GM12873 (cell line): Measurements from ENCODE around the gene RASSF10.

ENCODE experiments used
- TF ChIP-seq, protein P1 (sequence below): IDR thresholded peaks from 2 replicates; pipeline ENCODE4 v1.5.1; 2012; ENCODE audit warnings: low read depth, mild to moderate bottlenecking, moderate library complexity, low read length, control low read depth; ENCODE audit not compliant: insufficient read depth; ENCODE audit errors: missing control alignments

Gene RASSF10

DNA sequence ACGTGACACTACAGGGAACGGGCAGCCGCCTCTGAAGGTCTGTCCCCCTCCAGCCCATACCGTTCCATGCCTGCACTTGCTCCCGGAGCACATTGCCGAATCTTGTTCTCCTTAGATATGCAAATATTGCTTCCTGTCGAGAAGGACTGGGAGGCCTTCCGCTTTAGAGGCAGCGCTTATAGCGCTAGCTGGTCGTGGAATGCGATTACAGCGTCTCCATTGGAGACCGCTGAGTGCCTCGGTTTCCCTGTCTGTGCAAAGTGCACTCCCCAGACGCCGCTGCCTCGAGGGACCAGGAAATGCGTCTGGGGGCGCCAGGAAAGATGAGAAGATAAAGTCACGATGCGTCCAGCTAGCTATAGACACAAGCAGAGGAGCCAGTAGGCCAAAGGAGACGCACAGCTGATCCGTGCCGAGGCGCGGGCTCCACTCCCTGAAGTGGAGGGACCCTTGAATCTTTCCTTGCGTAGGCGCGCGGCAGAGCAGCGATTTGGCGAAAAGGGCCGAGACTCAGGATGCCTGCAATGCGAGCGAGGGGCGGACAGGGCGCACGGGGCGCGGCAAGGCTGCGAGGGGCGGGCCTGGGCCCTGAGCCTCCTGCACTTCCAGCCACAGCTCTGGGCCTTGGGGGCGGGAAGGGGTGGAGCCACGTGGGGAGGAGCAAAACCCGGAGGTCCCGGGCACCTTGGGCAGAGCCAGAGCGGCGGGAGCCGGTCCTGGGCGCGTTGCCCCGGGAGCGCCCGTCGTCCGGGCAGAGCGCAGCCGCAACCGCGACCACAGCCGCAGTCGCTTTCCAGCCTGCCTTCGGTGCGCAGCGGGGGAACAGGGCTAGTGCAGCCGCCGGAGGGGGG is at the start of gene RASSF10:
RASSF10 (plus strand) TSS at position 692 of the 851 bp plus-strand sequence. CDS start 261 bp downstream, outside the sequence.
- TF ChIP-seq, protein P1, sequence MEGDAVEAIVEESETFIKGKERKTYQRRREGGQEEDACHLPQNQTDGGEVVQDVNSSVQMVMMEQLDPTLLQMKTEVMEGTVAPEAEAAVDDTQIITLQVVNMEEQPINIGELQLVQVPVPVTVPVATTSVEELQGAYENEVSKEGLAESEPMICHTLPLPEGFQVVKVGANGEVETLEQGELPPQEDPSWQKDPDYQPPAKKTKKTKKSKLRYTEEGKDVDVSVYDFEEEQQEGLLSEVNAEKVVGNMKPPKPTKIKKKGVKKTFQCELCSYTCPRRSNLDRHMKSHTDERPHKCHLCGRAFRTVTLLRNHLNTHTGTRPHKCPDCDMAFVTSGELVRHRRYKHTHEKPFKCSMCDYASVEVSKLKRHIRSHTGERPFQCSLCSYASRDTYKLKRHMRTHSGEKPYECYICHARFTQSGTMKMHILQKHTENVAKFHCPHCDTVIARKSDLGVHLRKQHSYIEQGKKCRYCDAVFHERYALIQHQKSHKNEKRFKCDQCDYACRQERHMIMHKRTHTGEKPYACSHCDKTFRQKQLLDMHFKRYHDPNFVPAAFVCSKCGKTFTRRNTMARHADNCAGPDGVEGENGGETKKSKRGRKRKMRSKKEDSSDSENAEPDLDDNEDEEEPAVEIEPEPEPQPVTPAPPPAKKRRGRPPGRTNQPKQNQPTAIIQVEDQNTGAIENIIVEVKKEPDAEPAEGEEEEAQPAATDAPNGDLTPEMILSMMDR: no peak

DNA sequence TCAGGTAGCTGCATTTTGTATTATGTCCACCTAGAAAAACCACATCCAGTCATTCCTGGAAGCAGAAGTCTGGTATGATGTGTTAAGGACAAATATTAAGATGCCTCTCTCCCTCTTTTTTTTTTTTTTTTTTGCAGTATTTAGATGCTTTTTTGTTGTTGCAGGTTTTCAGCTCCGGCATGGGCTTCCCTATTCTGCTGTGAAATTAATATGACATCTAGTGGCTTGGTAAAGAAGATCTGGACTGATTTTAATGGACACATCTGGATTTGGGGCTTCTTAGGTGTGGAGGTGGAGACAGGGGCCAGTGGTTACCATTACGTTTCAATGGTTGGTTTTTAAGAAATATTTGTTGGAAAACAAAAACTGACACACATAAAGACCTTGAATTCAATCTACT is 47.5 kb upstream of the RASSF10 start:
- TF ChIP-seq, protein P1: no peak

GRCh38 chr11:12962306-12962705 is 46.8 kb upstream of the RASSF10 start:
- TF ChIP-seq, protein P1: no peak

DNA sequence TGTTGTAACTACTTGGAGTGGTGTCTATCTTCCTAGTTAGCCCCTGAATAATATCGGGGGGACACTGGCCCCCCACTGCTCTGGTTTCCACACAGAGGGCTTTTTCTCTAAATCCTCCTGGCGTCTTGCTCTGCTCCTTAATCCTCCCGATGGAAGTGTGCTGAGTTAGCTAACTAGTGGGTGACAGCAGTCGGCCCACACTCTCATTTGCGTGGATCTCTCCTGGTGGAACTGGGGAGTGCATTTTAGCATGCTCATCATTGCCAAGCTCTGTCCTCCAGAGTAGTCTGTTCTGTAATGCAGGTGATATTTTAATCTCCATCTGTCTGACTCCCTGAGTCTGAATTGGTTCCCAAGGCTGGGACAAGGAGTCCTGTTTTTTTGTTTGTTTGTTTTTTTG is 46.1 kb upstream of the RASSF10 start:
- TF ChIP-seq, protein P1: no peak

- TF ChIP-seq, protein P1: peak; percentile 78
Observed at GRCh38 chr11:12963792-12964536, 45.2 kb upstream of the RASSF10 start.

DNA sequence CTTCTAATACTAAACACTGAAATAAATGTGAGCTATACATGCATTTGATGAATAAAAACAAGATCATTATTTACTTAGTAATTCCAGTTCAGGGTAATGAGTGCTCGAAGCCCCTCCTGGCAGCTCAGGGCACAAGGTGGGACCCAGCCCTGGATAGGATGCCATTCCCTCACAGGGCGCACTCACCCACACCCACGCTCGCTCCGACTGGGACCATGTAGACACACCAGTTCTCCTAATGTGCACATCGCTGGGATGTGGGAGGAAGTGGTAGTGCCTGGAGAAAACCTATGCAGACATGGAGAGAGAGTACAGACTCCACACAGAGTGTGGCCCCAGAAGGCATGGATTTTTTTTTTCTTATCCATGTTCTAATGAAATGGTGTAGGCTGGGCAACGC is 44.5 kb upstream of the RASSF10 start:
- TF ChIP-seq, protein P1: no peak

GRCh38 chr11:12966002-12966401 is 43.1 kb upstream of the RASSF10 start:
- TF ChIP-seq, protein P1: no peak
